IMR-90 (cell line): ENCODE data around the gene VPS41.

Source experiments
- MAZ ChIP-seq: IDR thresholded peaks from 2 replicates; pipeline ENCODE4 v1.6.1; 2012; ENCODE audit warnings: low read depth, mild to moderate bottlenecking, low read length, improper control_type of control experiment, moderate library complexity, borderline replicate concordance
- NFE2L2 ChIP-seq: fragments of 150-350 bp; IDR thresholded peaks from 2 replicates; pipeline ENCODE4 v1.6.1; 2016; ENCODE audit warnings: low read depth, mild to moderate bottlenecking, low read length
- POLR2A ChIP-seq: IDR thresholded peaks from 2 replicates; pipeline ENCODE4 v1.6.1; 2012; ENCODE audit warnings: mild to moderate bottlenecking, low read depth, low read length
- TF ChIP-seq, protein P1 (sequence below): fragments of 150-350 bp; IDR thresholded peaks from 2 replicates; pipeline ENCODE4 v1.6.1; 2017; ENCODE audit warnings: mild to moderate bottlenecking, antibody characterized with exemption, low read length, low read depth

GRCh38 chr7:38938001-38938485 is 29.1 kb upstream of the VPS41 start:
- no peak for TF ChIP-seq MAZ
- TF ChIP-seq POLR2A = no peak
- TF ChIP-seq NFE2L2 = no peak
- TF ChIP-seq, protein P1, sequence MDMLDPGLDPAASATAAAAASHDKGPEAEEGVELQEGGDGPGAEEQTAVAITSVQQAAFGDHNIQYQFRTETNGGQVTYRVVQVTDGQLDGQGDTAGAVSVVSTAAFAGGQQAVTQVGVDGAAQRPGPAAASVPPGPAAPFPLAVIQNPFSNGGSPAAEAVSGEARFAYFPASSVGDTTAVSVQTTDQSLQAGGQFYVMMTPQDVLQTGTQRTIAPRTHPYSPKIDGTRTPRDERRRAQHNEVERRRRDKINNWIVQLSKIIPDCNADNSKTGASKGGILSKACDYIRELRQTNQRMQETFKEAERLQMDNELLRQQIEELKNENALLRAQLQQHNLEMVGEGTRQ = no peak
